ENCODE data around the gene FLNB. TPM values are rescaled to one million over a fixed set of nuclear protein-coding genes. Genes with fewer than 3 reads are reported as not detected.

FLNB gene
- total RNA-seq, 1 donor from 2014 or later: 16.3 TPM

DNA sequence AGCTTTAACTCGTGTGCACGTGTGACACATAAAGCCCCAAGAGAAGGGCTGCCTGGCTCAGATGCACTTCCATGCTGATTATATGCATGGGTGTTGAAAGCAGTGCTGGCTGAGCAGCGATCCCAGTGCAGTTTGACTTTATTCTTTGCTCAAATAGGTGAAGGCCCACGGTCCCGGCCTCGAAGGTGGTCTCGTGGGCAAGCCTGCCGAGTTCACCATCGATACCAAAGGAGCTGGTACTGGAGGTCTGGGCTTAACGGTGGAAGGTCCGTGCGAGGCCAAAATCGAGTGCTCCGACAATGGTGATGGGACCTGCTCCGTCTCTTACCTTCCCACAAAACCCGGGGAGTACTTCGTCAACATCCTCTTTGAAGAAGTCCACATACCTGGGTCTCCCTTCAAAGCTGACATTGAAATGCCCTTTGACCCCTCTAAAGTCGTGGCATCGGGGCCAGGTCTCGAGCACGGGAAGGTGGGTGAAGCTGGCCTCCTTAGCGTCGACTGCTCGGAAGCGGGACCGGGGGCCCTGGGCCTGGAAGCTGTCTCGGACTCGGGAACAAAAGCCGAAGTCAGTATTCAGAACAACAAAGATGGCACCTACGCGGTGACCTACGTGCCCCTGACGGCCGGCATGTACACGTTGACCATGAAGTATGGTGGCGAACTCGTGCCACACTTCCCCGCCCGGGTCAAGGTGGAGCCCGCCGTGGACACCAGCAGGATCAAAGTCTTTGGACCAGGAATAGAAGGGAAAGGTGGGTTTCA lies 114.9 kb downstream of the FLNB start:
- no peak for FAIRE-seq

DNA sequence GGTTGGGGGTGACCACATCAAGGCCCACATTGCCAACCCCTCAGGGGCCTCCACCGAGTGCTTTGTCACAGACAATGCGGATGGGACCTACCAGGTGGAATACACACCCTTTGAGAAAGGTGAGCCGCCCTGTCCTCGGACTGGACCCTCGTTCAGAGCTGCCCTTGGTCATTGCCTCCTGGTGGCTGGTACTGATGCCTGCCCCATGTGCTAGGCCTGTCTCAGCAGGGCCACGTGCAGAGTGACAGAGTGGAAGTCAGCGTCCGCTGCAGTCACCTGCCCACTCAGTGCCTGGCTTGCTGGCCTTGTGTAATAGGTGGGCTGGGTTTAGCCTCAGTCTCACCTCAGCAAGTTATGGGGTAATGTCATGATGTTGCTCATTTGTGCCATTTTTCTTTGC lies 116.2 kb downstream of the FLNB start:
- FAIRE-seq: no peak

More for the DNA sequence above, 114.9 kb downstream of the FLNB start:
- no peak for DNase-seq (ENCODE audit: low spot score in 2 of 2)

DNA sequence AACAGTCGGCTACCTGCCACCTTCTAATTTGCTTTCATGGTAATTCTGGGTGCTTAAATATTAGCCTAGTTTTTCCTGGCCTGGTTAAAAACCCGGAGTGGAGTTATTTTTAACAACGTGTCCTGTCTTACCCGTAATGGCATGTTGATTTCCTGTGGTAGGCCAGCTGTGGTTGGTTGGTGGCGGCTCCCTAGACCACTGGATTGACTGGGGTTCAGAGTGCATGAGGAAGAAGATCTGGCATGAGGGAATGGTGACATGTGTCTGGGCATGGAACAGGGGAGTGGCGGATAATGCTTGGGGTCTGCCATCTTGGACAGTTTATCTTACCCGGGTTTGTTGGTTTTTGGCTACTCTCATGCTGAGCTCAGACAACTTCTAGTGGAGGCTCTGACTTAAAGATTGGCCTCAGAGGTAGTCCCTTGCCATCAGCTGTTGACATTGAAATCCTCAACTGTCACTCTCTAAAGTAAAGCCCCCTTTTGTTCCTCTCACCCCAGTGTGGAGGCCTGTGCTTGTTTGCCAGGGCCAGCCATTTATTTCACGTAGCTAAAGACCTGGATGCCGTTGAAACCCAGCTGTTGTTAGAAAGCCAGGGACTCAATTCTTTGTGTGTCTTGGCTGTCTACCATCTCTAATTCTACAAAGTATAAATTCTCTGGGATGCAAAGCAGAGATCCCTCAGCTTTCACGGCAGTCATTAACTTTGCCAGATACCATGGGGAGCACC lies 121.0 kb downstream of the FLNB start:
- FAIRE-seq (no peak), DNase-seq (ENCODE audit: low spot score in 2 of 2) (no peak)

More for the DNA sequence above, 116.2 kb downstream of the FLNB start:
- no peak for DNase-seq (ENCODE audit: low spot score in 2 of 2)

DNA sequence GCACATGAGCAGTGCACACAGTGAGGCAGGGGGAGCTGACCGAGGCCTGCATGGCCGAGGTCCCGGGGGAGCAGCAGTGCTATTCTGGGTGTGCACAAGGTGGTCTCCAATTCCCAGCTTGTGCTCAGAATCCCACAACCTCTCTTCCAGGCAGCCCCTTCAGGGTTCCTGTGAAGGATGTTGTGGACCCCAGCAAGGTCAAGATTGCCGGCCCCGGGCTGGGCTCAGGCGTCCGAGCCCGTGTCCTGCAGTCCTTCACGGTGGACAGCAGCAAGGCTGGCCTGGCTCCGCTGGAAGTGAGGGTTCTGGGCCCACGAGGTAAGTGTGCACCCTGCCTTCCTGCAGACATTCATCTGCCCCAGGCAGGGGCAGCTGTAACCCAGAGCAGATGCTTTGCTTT lies 122.4 kb downstream of the FLNB start:
- DNase-seq (ENCODE audit: low spot score in 2 of 2) (no peak), FAIRE-seq (no peak)

DNA sequence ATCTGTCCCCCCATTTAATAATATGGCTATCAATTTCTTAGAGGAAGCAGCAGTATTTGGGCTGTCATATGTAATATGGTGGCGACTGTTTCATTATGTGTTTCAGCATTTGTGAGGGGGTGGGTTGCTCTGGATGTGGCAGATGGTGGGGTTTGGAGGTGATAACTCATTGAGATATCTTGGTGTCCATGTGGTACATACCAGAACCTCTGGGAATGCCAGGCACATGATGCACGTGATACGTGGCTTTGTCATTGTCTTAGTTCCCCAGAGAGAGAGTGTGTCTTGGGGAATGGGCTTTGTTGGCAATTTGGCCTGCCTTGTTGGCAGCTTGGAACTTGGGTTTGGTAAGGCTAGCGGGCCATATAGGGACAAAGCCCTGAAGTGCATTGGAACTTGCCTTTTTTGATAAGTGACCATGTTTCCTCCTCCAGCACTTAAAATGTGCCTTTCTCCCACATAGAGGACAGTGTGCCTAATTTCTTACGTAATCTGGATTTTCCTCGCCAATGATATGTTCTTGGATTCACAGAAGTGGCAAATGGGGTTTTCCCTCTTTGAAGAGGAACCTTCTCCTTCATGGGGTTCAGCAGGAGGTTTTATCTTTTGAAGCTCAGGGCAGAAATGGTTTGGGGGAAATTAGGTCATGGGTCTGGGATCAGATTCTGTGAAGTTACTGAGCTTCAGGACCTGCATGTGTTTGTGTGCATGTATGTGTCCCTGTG lies 123.0 kb downstream of the FLNB start:
- no peak for FAIRE-seq

DNA sequence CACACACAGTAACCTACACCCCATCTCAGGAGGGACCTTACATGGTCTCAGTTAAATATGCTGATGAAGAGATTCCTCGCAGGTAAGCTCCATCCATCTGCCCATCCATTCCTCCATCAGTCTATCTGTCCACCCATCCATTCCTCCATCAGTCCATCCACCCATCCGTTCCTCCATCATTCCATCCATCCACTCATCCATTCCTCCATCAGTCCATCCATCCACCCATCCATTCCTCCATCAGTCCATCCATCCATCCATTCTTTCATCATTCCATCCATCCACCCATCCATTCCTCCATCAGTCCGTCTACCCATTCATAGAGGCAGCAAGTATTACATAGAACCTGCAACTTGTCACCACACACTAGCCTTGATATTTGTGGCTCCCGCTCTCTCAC lies 124.6 kb downstream of the FLNB start:
- FAIRE-seq (no peak), DNase-seq (ENCODE audit: low spot score in 2 of 2) (no peak)

More for the DNA sequence above, 123.0 kb downstream of the FLNB start:
- DNase-seq (ENCODE audit: low spot score in 2 of 2): no peak

DNA sequence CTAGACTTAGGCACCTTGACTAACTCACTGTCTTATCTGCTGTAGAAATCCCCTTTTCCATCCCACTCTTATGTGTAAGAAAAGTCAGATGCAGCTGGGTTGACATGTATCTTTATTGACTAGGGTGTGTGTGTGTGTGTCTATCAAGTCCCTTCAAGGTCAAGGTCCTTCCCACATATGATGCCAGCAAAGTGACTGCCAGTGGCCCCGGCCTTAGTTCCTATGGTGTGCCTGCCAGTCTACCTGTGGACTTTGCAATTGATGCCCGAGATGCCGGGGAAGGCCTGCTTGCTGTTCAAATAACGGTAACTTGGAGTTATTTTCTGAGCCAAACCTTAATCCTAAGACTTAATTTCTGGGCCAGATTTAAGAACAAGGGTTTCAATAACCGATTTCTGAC lies 126.2 kb downstream of the FLNB start:
- FAIRE-seq (no peak), DNase-seq (ENCODE audit: low spot score in 2 of 2) (no peak)

DNA sequence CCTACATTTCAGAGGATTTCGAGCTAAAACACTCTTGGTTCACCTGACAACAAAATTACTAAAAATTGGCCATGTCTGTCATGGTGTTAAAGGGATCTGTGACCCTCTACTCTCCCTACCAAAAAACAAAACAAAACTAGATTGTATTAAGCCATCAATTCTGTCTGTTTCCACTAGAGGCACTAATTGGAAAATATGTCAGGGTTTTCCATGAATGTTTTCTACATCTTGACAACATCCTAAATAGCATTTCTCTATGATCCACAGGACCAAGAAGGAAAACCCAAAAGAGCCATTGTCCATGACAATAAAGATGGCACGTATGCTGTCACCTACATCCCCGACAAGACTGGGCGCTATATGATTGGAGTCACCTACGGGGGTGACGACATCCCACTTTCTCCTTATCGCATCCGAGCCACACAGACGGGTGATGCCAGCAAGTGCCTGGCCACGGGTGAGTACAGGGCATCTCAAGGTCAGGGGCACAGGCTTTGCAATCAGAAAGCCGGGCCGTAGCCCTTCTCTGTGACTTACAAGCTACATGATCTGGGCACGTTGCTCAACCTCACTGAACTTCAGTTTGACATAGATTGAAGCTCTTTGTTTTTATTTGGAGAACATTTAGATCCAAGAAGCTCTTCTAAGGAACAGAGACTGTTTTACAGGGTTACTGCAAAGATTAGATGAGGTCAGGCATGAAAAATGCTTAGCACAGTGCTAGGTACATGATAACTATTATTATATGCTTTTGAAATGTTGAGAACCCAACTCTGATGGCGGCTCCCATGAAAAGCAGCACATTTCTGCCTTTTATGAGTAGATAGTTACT lies 127.7 kb downstream of the FLNB start:
- FAIRE-seq (no peak), DNase-seq (ENCODE audit: low spot score in 2 of 2) (no peak)

DNA sequence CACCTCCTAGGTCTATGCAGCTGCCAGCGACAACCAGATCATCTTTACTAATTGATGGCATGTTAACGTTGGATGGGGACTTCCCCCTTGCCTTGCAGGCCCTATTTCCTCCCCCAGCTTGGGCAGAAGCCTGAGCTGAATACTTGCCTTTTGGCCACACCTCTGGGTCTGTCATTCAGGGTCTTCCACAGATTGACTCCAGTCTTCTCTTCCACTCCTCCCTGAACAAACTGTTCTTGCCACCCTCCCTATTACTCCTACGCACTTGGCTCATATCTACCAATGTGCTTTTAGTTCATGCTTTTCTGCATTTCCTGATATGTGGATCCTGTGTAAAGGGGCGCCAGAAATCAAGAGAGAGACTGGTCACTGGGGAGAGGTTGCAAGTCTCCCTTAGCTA lies 129.1 kb downstream of the FLNB start:
- DNase-seq (ENCODE audit: low spot score in 2 of 2) (no peak), FAIRE-seq (no peak)

DNA sequence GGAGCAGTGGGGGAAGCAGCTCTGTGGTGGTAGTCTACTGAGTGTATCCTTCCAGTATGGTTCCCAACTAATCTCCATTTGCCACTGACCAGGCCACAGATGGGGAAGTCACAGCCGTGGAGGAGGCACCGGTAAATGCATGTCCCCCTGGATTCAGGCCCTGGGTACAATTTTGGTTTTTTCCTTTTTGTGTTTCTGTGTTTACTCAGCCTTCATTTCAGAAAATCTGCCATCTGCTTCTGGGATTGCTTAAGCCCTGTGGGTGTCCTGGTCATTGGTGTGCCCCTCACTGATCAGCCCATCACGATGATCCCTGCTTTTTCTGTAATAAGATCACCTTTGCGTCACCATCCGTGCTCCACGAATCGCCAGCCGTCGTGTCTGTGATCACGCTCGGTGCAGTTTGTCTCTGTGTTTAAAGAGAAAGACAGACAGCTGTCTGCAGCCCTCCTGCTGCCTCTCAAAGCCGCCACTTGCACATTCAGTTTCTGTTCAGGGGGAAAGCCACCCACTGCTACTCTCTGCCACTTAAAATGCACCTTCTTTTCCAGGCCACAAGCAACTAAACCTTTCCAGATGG lies 133.6 kb downstream of the FLNB start:
- FAIRE-seq (no peak), DNase-seq (ENCODE audit: low spot score in 2 of 2) (no peak)

DNA sequence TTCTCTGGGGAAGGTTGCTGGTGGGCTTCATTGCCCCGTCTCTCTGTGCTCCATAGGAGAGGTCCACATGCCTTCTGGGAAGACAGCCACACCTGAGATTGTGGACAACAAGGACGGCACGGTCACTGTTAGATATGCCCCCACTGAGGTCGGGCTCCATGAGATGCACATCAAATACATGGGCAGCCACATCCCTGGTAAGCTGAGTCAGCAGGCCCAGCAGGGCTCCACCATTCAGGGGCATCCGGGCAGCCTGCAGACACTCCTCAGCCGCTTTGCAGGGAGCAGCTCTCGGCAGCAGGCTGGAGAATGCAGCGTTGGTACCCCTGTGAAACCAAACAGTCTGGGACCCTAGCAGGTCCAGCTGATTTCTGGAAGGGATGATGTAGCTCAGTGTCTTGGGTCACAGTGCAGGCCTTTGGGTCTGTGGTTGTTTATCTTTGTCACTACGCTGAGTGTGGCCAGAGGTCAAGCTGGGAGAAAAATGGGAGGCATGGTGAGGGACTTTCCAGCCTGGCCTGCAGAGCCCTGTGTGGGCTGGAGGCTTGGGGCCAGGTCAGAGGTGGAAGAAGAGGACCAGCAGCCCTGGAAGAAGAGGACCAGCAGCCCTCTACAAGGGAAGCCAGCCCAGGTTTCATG lies 135.3 kb downstream of the FLNB start:
- no peak for DNase-seq (ENCODE audit: low spot score in 2 of 2)
- FAIRE-seq: no peak

DNA sequence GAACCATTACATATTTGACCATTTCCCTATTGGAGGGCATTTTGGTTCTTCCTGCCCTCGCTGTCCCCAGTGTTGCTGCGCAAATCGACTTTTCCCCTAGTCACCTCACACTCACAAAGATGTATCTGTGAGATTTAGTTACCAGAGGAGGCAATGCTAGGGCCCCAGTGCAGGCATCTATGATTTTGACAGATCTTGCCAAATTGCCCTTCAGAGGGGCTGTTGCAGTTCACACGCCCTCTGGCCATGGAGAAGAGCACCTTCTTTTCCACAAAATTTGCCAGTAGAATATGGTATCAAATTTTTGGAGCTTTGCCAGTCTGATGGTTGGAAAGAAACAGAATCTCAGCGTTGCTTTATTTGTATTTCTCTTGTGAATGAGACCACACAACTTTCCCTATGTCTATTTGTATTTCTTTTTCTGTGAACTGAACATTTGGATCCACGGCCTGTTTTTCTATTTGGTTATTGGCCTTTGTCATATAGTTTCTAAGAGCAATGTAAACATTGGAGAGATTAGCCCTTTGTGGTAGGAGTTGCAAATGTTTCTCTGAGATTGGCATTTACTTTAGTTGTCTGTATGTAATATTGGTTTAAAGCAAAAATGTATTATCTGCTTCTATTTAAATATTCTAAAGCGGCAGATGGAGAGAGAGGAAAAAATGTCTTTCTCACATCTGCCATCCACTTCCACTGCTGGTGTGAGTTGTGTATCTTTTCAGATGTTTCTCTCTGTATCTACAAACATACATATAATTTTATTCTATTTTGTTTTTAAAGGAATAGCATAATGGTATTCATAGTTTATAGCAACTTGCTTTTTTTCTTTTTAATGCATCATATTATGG lies 136.5 kb downstream of the FLNB start:
- DNase-seq (ENCODE audit: low spot score in 2 of 2) (no peak), FAIRE-seq (no peak)

DNA sequence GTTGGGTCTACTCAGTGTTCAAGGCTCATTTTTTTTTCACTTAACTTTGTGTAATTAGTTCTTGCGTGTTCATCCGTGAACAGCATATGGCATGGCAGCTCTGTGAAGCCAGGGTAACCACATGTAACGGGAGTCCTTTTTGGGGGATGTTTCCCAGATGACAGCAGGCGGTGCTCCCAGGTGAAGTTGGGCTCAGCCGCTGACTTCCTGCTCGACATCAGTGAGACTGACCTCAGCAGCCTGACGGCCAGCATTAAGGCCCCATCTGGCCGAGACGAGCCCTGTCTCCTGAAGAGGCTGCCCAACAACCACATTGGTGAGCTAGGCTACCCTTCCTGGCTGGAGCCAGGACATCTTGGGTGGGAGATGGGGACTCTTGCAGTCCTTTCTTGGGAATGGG lies 139.8 kb downstream of the FLNB start:
- no peak for DNase-seq (ENCODE audit: low spot score in 2 of 2)
- no peak for FAIRE-seq

DNA sequence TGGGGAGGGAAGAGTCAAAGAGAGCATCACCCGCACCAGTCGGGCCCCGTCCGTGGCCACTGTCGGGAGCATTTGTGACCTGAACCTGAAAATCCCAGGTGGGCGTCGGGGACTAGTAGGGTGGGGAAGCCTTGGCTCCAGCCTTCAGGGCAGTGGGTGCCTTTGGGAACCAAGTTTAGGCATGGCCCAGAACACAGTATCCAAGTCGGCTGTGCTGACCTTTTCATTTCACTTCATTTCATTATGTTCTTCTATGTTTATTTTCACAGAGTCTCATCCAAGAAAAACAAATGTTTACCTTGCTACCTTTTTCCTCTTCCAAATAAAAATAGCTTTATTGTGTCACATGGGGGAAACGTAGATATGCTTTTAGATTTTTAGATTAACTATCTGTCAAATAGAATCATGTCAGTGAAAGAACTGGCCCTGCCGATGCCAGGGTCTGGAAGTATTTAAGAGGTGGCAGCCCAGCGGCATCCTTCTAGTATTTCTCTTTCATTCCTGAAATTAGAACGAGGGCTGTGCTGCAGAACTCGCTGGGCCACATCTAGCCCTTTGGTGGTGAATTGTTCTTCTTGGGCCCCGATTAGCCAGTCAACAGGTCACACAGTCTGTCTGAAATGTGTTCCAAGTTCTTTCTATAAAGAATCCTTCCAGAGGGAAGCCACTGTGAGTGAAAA lies 142.0 kb downstream of the FLNB start:
- no peak for FAIRE-seq
- DNase-seq (ENCODE audit: low spot score in 2 of 2): no peak

DNA sequence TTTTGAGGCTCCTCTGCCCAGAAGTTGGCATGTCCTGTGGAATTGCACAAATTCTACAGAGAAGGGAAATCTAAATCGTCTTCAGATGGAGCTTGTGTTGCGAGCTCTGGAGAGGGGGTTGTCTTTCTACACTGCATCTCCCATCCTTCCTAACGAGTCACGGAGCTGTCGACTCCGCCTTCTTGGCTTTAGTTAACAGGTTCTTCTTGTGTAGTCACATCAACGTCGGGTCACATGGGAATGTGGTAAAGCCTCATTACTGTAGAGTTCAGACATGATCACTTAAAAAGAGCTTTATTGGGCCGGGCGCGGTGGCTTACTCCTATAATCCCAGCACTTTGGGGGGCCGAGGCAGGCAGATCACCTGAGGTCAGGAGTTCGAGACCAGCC lies 142.6 kb downstream of the FLNB start:
- no peak for FAIRE-seq
- no peak for DNase-seq (ENCODE audit: low spot score in 2 of 2)

DNA sequence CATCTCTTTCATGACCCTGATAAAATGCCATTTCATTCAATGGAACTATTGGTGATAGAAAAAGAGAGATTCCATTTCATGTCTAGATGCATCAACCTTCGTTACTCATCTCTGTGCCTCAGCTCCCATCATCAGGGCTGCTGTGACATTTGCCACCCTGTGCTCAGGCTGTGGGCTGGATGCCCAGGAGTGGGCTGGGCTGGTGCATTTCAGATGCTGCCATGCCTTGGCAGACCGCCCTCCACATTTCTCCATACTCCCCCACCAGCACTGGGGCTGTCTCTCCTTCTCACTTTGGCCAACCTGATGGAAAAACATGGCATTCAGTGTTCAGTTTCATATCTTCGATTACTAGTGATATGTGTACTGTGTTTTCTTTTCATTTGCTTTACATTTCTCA lies 143.4 kb downstream of the FLNB start:
- peak; percentile 37 to 55 for DNase-seq (ENCODE audit: low spot score in 2 of 2)

DNA sequence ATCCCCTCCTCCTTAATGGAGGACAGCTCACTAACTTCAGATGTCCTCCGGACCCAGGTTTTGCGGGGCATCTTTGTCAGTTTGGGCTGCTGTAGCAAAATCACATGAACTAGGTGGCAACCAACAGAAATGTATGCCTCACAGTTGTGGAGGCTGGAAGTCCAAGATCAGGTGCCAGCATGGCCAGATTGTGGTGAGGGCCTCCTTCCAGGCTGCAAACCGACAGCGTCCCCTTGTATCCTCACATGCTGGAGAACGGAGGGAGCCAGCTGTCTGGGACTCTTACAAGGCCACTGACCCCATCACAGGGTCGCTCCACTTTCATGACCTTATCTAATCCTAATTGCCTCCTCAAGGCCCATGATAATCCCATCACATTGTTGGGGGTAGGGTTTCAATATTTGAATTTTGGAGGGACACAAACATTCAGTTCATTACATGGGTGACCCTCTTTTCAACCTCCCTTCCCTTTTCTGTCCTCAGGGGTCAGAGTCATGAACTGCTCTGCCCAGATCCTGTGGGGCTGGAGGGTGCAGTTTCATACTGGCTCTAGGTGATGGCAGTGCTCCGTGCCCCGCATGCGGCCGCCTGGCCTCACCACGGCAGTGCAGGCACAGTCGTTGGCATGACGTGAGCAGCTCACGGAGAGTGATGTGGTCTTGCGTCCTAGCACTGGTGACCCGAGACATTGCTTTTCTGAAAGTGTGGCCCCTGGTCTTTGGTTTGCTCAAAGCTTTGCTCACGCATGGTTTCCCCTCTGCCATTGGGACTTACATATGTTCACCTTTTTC lies 144.2 kb downstream of the FLNB start:
- FAIRE-seq (no peak), DNase-seq (ENCODE audit: low spot score in 2 of 2) (no peak)

More for the DNA sequence above, 143.4 kb downstream of the FLNB start:
- FAIRE-seq: no peak
